HepG2 (cell line): Measurements from ENCODE around the gene KLHDC4. TPM values are rescaled to one million over a fixed set of nuclear protein-coding genes. Genes with fewer than 3 reads are reported as not detected.
A peak's percentile ranks its signal among the peaks of the same experiment; 100 is the strongest.

Experiments
- ATAC-seq: fragments of 200-7000 bp; cut with Tn5 transposase; 3 replicates; pipeline ENCODE4 v1.9.1; 2020; ENCODE audit warnings: mild to moderate bottlenecking, moderate library complexity
- BruUV-seq: library from RNA; stranded (reverse); fragments of 400-500 nt; replicated peaks from 2 replicates; lab custom pipeline; 2021; lab: Mats Ljungman, UMichigan
- CTCF ChIA-PET: fragments of 300-600 bp; formaldehyde crosslinking; extraction: SDS; loops from one replicate; lab custom pipeline; 2021; ENCODE audit warnings: low total read pairs, inconsistent platforms, low intra/inter-chr PET ratio; lab: Yijun Ruan, JAX
- POLR2A ChIA-PET: fragments of 350-600 bp; sonication (Branson Sonifier 250); formaldehyde crosslinking; loops from one replicate; lab custom pipeline; 2020; ENCODE audit warnings: antibody characterized with exemption, inconsistent platforms; lab: Yijun Ruan, JAX
- DNase-seq: peaks from one replicate; pipeline ENCODE4 v3.0.0-alpha.2; 2015; ENCODE audit warnings: low spot score
- FAIRE-seq: peaks from 3 replicates; lab custom pipeline; 2011; peaks lifted over from hg19 to GRCh38; lab: Jason Lieb, UNC
- H2AFZ ChIP-seq: one replicate; pipeline ENCODE4 v1.6.1; 2011; ENCODE audit warnings: low read length, inconsistent platforms
- H3K27ac ChIP-seq: fragments of 300-600 bp; 3 replicates; pipeline ENCODE4 v1.8.0; 2011; ENCODE audit warnings: mixed run types, mild to moderate bottlenecking, mixed read lengths, low read length, inconsistent platforms; ENCODE audit not compliant: insufficient read depth; ENCODE audit errors: extremely low read length
- H3K27me3 ChIP-seq, 2 experiments: fragments of 200-600 bp in 1 of 2; 2 replicates in 1 of 2; 3 replicates in 1 of 2; pipeline versions ENCODE4 v1.6.0 to v1.8.0; 2011; ENCODE audit warnings: low read length in 2 of 2, mild to moderate bottlenecking in 2 of 2, moderate library complexity in 2 of 2, inconsistent platforms in 1 of 2; ENCODE audit not compliant: insufficient read depth in 2 of 2, control insufficient read depth in 1 of 2
- H3K36me3 ChIP-seq, 2 experiments: fragments of 200-600 bp in 1 of 2; replicated peaks in 1 of 2; 2 replicates in 1 of 2; 3 replicates in 1 of 2; pipeline versions ENCODE4 v1.5.1 to v1.8.0; 2011; ENCODE audit warnings: low read length in 2 of 2, inconsistent platforms in 1 of 2; ENCODE audit not compliant: insufficient read depth in 2 of 2, control insufficient read depth in 1 of 2
- H3K4me1 ChIP-seq: 2 replicates; pipeline ENCODE4 v1.5.1; 2012; ENCODE audit warnings: low read length, inconsistent platforms; ENCODE audit not compliant: insufficient read depth
- H3K4me2 ChIP-seq: 2 replicates; pipeline ENCODE4 v1.6.0; 2011; ENCODE audit warnings: low read depth, low read length, inconsistent platforms
- H3K4me3 ChIP-seq, 3 experiments: fragments of 200-600 bp in 1 of 3; sonication (generic), shearing (Covaris generic) in 1 of 3; replicated peaks in 1 of 3; 2 replicates each; pipeline ENCODE4 v1.5.1; 2011 to 2016; ENCODE audit warnings: low read length in 3 of 3, inconsistent platforms in 2 of 3, low read depth in 2 of 3, mild to moderate bottlenecking in 2 of 3, control low read depth in 1 of 3, mixed read lengths in 1 of 3; ENCODE audit not compliant: insufficient read depth in 1 of 3
- H3K79me2 ChIP-seq: one replicate; pipeline ENCODE4 v1.6.1; 2011; ENCODE audit warnings: low read length, inconsistent platforms; ENCODE audit not compliant: insufficient read depth
- H3K9ac ChIP-seq: 2 replicates; pipeline ENCODE4 v1.6.0; 2011; ENCODE audit warnings: mild to moderate bottlenecking, low read depth, low read length, inconsistent platforms; ENCODE audit not compliant: insufficient read depth
- H3K9me3 ChIP-seq: 2 replicates; pipeline ENCODE4 v1.5.1; 2012; ENCODE audit warnings: mild to moderate bottlenecking, low read length
- H4K20me1 ChIP-seq: 2 replicates; pipeline ENCODE4 v1.6.0; 2011; ENCODE audit warnings: inconsistent platforms, mild to moderate bottlenecking, low read length, moderate library complexity; ENCODE audit not compliant: insufficient read depth
- HNRNPLL ChIP-seq: fragments of 200-400 bp; formaldehyde crosslinking; IDR thresholded peaks from 2 replicates; pipeline ENCODE4 v1.6.1; 2017; ENCODE audit warnings: mild to moderate bottlenecking, low read depth, low read length; ENCODE audit not compliant: poor library complexity, severe bottlenecking
- MTA1 ChIP-seq: sonication (generic); formaldehyde crosslinking; IDR thresholded peaks from 2 replicates; pipeline ENCODE4 v1.4.0; 2020; ENCODE audit warnings: missing genetic modification reagents, mild to moderate bottlenecking, borderline replicate concordance
- SKI ChIP-seq: fragments of 450-650 bp; IDR thresholded peaks from one replicate; pipeline ENCODE4 v1.6.1; 2018; ENCODE audit warnings: mild to moderate bottlenecking; ENCODE audit not compliant: partially characterized antibody
- ZSCAN9 ChIP-seq: IDR thresholded peaks from 2 replicates; pipeline ENCODE4 v1.6.1; 2016; ENCODE audit warnings: borderline replicate concordance
- WGBS: methylation state at CpG from one replicate; pipeline ENCODE4 v1.1.6; 2017; ENCODE audit warnings: low lambda C conversion rate; 5-methylcytosine and 5-hydroxymethylcytosine counted together
- in situ Hi-C: cut with HindIII; loops from 2 replicates; pipeline ENCODE4 v1.10.0; 2017; ENCODE audit warnings: low pct_unique_long_range_greater_than_20kb; ENCODE audit not compliant: extremely low pct_ligation_motif_present
- intact Hi-C: fragments of 100-400 bp; cut with micrococcal nuclease; formaldehyde crosslinking; loops from one replicate; pipeline ENCODE4 v1.10.0; 2022; ENCODE audit not compliant: unreplicated experiment
- polyA plus RNA-seq, 8 experiments: library from polyadenylated mRNA; depleted of rRNA in 3 of 8; stranded (reverse) in 7 of 8; unstranded in 1 of 8; fragments of >200 nt; fragmentation: Illumina TruSeq in 4 of 8; extraction: Trizol in 4 of 8; gene quantifications; 2 replicates each; pipeline versions ENCODE4 v1.2.1 to v1.2.3, GENCODE V29; 2011 to 2016; ENCODE audit warnings: low read depth in 4 of 8, missing spikeins in 1 of 8, mixed read lengths in 1 of 8; ENCODE audit not compliant: insufficient read depth in 1 of 8
- total RNA-seq, 5 experiments: library from RNA; depleted of rRNA; stranded (reverse); fragments of >200 nt; fragmentation: Illumina TruSeq; extraction: Trizol; gene quantifications; 2 replicates each; pipeline ENCODE4 v1.2.3, GENCODE V29; 2016; ENCODE audit warnings: low read depth in 1 of 5
- TF ChIP-seq, protein P1 (sequence below): sonication (generic); formaldehyde crosslinking; IDR thresholded peaks from 2 replicates; pipeline ENCODE4 v1.5.0; 2020; ENCODE audit warnings: mild to moderate bottlenecking, missing genetic modification reagents, moderate library complexity

KLHDC4 gene
- total and polyA plus RNA-seq, 2 of the 13 experiments (the other 11 are each of a cell fraction or from before 2014, with no cell fraction given), result 18.7 to 31.8 TPM

- H2AFZ ChIP-seq, result no peak overlapping the region
- ATAC-seq, result no peak
- FAIRE-seq, result no peak
- no peak overlapping the region for H3K4me3 ChIP-seq
- ChIA-PET CTCF (no interaction called here), POLR2A (no interaction called here)
- DNase-seq, result no peak
- no TSS peak for BruUV-seq
- TF ChIP-seq SKI (no peak), MTA1 (CRISPR knock-in tag) (0 out of 2 replicates have a peak, but pooled peaks have one; percentile 21)
- H3K4me1 ChIP-seq, result peaks cover 20% of the 10 kb centered on the region
- no peaks in the 10 kb centered on the region for H3K27me3 ChIP-seq
- in situ Hi-C loops (no loop called here), intact Hi-C loops (no loop called here)
- peaks cover 38 to 44% of the 10 kb centered on the region in 2 experiments for H3K36me3 ChIP-seq
- no peak overlapping the region for H3K9ac ChIP-seq
- H4K20me1 ChIP-seq, result peaks cover 20% of the 10 kb centered on the region
- H3K27ac ChIP-seq, result no peak overlapping the region
- WGBS, result 96% methylated on average over 26 of the region's 26 CpGs
- no peaks in the 10 kb centered on the region for H3K9me3 ChIP-seq
- H3K79me2 ChIP-seq, result no peaks in the 10 kb centered on the region
- H3K4me2 ChIP-seq, result no peak overlapping the region
Observed at GRCh38 chr16:87703071-87703470, 62.7 kb downstream of the KLHDC4 start.

GRCh38 chr16:87702325-87702811 lies 63.4 kb downstream of the KLHDC4 start:
- TF ChIP-seq ZSCAN9 (CRISPR knock-in tag) (no peak), HNRNPLL (peak; percentile 23)
- TF ChIP-seq, protein P1, sequence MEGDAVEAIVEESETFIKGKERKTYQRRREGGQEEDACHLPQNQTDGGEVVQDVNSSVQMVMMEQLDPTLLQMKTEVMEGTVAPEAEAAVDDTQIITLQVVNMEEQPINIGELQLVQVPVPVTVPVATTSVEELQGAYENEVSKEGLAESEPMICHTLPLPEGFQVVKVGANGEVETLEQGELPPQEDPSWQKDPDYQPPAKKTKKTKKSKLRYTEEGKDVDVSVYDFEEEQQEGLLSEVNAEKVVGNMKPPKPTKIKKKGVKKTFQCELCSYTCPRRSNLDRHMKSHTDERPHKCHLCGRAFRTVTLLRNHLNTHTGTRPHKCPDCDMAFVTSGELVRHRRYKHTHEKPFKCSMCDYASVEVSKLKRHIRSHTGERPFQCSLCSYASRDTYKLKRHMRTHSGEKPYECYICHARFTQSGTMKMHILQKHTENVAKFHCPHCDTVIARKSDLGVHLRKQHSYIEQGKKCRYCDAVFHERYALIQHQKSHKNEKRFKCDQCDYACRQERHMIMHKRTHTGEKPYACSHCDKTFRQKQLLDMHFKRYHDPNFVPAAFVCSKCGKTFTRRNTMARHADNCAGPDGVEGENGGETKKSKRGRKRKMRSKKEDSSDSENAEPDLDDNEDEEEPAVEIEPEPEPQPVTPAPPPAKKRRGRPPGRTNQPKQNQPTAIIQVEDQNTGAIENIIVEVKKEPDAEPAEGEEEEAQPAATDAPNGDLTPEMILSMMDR, result peak; percentile 56
- Histone ChIP-seq H3K9ac (no peak overlapping the region), H4K20me1 (peaks cover 20% of the 10 kb centered on the region), H3K4me2 (no peak overlapping the region), H3K27me3 (no peaks in the 10 kb centered on the region), H3K9me3 (no peaks in the 10 kb centered on the region), H3K36me3 (peaks cover 34 to 38% of the 10 kb centered on the region in 2 experiments), H3K4me3 (no peak overlapping the region), H3K4me1 (peaks cover 20% of the 10 kb centered on the region), H2AFZ (no peak overlapping the region), H3K79me2 (no peaks in the 10 kb centered on the region), H3K27ac (no peak overlapping the region)
- in situ Hi-C loops, result no loop called here
- ChIA-PET POLR2A (no interaction called here), CTCF (no interaction called here)
- FAIRE-seq (no peak), ATAC-seq (peak; percentile 41), DNase-seq (peak; percentile 19)
- intact Hi-C loops, result no loop called here
- WGBS, result 71% methylated on average over 12 of the region's 19 CpGs
- TSS peak; percentile 34 for BruUV-seq
